Type B pancreatic cell (in vitro differentiated cells): ENCODE data around the gene RANBP3. TPM values are rescaled to one million over a fixed set of nuclear protein-coding genes. Genes with fewer than 3 reads are reported as not detected.

Source experiments
- DNase-seq: peaks from one replicate; pipeline ENCODE4 v3.0.0; 2021; ENCODE audit warnings: mixed read lengths; ENCODE audit not compliant: unreplicated experiment; ENCODE audit errors: extremely low spot score
- H3K27ac Mint-ChIP-seq: 2 replicates; pipeline ENCODE4 v1.8.0; 2021; ENCODE audit warnings: mild to moderate bottlenecking, mixed read lengths
- H3K27me3 Mint-ChIP-seq: 2 replicates; pipeline ENCODE4 v1.8.0; 2021; ENCODE audit warnings: mixed read lengths
- H3K36me3 Mint-ChIP-seq: 2 replicates; pipeline ENCODE4 v1.8.0; 2021; ENCODE audit warnings: mixed read lengths
- H3K4me1 Mint-ChIP-seq: one replicate; pipeline ENCODE4 v1.8.0; 2021; ENCODE audit warnings: mixed read lengths; ENCODE audit not compliant: unreplicated experiment
- H3K4me3 Mint-ChIP-seq: 2 replicates; pipeline ENCODE4 v1.8.0; 2021; ENCODE audit warnings: mild to moderate bottlenecking, mixed read lengths
- H3K9me3 Mint-ChIP-seq: 2 replicates; pipeline ENCODE4 v1.8.0; 2021; ENCODE audit warnings: mixed read lengths
- total RNA-seq: library from RNA; stranded (reverse); gene quantifications from 2 replicates; pipeline ENCODE4 v1.2.1, GENCODE V29; 2021; ENCODE audit warnings: low replicate concordance
- TF ChIP-seq, protein P1 (sequence below): fragments of 200-600 bp; sonication (generic); conservative IDR thresholded peaks from 2 replicates; pipeline ENCODE4 v1.5.0; 2021; ENCODE audit warnings: antibody characterized with exemption, mild to moderate bottlenecking

The RANBP3 gene
- total RNA-seq, 1 donor from 2014 or later: 92.4 TPM

DNA sequence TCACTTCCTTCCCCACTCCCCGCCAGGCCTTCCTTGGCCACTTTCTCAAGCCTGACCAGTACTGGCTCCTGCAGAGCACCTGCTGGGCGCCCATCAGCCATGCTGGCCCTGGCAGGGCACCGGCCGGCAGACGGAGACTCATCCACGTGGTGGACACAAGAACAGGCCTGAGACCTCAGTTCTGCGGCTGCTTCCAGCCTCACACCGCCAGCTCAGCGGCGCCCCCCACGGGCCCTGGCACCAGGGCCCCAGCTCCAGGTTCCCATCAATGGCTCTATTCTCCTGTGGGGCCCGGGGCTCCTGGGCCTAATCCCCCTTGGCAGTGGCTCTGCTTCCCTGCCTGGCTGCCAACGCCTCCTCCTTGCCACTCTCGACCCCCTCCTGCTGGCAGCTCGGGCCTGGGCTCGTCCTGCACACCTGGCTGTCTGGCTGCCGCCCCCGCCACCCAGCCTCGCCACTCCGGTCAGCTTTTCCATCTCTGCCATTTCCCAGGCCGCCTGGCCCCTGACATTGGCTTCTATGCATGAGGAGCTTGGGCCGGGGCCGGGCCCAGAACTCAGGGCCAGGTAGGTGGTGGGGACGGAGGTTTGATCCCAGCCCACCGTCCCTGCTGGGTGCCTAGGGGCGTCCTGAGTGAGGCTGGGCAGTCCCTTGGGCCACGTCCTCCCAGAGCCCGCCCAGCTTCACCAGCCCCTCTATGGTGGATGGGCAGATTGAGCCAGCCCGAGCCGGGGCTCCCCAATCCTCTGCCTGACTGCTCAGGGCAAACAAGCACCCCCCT lies 80.6 kb downstream of the RANBP3 start:
- Mint-ChIP-seq H3K9me3 (no peaks in the 10 kb centered on the region), H3K27me3 (no peaks in the 10 kb centered on the region), H3K36me3 (peaks cover 10% of the 10 kb centered on the region), H3K4me1 (peaks cover 5% of the 10 kb centered on the region), H3K4me3 (no peak overlapping the region), H3K27ac (no peak overlapping the region)
- TF ChIP-seq, protein P1, sequence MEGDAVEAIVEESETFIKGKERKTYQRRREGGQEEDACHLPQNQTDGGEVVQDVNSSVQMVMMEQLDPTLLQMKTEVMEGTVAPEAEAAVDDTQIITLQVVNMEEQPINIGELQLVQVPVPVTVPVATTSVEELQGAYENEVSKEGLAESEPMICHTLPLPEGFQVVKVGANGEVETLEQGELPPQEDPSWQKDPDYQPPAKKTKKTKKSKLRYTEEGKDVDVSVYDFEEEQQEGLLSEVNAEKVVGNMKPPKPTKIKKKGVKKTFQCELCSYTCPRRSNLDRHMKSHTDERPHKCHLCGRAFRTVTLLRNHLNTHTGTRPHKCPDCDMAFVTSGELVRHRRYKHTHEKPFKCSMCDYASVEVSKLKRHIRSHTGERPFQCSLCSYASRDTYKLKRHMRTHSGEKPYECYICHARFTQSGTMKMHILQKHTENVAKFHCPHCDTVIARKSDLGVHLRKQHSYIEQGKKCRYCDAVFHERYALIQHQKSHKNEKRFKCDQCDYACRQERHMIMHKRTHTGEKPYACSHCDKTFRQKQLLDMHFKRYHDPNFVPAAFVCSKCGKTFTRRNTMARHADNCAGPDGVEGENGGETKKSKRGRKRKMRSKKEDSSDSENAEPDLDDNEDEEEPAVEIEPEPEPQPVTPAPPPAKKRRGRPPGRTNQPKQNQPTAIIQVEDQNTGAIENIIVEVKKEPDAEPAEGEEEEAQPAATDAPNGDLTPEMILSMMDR: no peak
- DNase-seq: no peak

DNA sequence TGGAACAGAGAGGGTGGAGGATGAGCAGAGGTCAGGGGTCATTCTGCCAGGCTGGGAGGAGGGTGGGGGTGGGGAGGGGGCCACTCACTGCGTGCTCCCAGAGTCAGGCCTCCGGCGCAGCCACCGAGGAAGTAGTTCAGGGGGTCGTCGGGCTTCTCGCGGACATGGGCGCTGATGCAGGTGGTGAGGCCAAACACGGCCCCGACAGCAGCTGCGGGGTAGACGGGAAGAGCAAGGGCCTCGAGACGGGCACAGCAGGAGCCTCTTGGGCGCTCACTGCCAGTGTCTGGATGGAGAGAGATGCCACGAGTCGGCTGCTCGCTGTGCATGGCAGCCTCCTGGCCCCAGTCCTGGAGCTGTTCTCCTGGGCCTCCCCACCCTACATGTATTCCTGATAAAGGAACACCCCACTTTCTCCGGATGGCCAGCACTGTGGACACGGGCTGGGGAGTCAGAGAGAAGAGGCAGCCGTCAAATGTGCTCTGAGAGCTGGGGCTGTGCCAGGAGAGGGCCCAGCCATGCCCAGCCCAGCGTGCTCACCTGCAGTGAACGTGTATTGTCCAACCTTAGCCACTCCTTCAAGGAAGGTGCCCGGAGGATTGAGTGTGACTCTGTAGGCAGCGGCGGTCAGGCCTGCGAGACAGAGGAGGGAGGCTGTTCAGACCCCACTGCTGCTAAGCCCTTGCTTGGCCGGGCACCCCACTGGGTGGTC lies 81.4 kb downstream of the RANBP3 start:
- no peak overlapping the region for H3K4me3 Mint-ChIP-seq
- no peaks in the 10 kb centered on the region for H3K27me3 Mint-ChIP-seq

DNA sequence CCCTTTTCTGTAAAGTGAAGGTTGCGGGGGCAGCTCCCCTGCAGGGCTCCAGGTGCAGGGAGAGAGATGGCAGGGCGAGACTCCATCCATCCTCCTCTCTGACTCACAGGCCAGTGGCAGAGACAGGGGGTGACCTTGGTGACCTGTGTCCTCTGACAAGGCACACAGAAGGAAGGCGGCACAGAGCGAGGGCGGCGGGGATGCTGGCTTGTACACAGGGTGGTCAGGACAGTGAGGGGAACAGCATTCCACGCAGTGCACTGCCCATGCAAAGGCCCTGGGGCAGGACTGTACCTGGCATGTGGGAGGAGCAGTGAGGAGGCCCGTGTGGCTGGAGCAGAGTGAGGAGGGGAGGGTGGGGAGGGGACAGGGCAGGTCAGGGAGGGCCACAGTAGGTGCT lies 82.0 kb downstream of the RANBP3 start:
- TF ChIP-seq, protein P1: no peak
- H3K27me3 Mint-ChIP-seq: no peaks in the 10 kb centered on the region
- H3K4me3 Mint-ChIP-seq: no peak overlapping the region
- H3K9me3 Mint-ChIP-seq: no peaks in the 10 kb centered on the region
- peaks cover under 1% of the 10 kb centered on the region for H3K4me1 Mint-ChIP-seq
- H3K27ac Mint-ChIP-seq: no peak overlapping the region
- DNase-seq: no peak
- peaks cover 6% of the 10 kb centered on the region for H3K36me3 Mint-ChIP-seq

More for the DNA sequence above, 81.4 kb downstream of the RANBP3 start:
- H3K4me1 Mint-ChIP-seq: peaks cover 5% of the 10 kb centered on the region
- no peak overlapping the region for H3K27ac Mint-ChIP-seq
- peaks cover 10% of the 10 kb centered on the region for H3K36me3 Mint-ChIP-seq
- DNase-seq: no peak
- H3K9me3 Mint-ChIP-seq: no peaks in the 10 kb centered on the region
- TF ChIP-seq, protein P1: no peak

DNA sequence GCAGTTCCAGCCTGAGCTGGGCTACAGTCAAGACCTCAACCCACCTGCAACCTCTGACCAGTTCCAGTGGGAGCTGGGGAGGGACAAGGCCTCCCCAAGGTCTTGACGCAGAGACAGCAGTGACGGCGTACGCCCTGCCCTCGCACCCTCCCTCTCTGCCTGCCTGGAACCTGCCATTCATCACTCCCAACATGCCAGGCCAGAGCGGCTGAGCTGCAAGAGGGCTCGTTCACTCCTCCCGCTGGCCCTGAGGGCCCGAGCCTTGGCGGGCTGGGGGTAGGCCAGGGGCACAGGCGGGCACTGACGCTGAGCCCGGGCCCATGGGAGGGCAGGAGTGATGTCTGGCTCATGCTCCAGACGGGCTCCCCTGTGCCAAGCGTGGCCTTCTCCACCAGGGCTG lies 82.5 kb downstream of the RANBP3 start:
- H3K36me3 Mint-ChIP-seq: peaks cover 6% of the 10 kb centered on the region
- H3K27me3 Mint-ChIP-seq: no peaks in the 10 kb centered on the region
- DNase-seq: no peak
- TF ChIP-seq, protein P1: no peak
- H3K4me3 Mint-ChIP-seq: no peak overlapping the region
- H3K27ac Mint-ChIP-seq: no peak overlapping the region
- no peaks in the 10 kb centered on the region for H3K4me1 Mint-ChIP-seq
- H3K9me3 Mint-ChIP-seq: no peaks in the 10 kb centered on the region

DNA sequence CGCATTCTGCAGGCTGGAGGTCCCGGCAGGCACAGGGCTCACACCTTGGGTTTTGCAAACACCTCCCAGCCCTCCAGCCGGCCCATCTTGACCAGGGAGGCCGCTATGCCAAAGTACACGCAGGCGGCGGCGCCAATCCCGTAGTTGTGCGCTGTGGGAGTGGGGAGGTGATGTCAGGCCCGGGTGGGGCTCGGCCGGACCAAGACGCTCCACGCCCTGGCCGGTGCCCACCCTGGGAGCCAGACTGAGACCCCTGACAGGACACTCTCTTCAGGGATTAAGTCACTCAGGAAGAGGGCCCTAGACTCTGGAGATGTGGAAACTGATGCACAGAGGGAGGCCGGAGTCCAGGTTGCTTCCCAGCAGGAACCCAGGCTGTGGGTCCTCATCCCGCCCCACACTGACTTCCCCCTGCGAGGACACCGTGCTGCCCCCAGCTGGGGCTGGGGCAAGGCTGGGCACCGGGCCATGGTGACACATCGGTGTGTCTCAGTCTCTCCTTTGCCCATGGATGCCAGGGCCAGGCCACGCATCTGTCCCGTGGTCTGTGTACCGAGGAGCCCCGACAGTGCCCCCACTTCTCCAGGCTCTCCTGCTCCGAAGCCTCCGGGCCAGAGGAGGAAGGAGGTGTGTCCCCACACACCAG lies 83.1 kb downstream of the RANBP3 start:
- no peak for DNase-seq
- Mint-ChIP-seq H3K4me3 (no peak overlapping the region), H3K27ac (no peak overlapping the region), H3K9me3 (no peaks in the 10 kb centered on the region), H3K4me1 (no peaks in the 10 kb centered on the region), H3K27me3 (no peaks in the 10 kb centered on the region), H3K36me3 (peaks cover 3% of the 10 kb centered on the region)
- TF ChIP-seq, protein P1: no peak
